ENCODE data around the gene GAL.

Gene GAL

DNA sequence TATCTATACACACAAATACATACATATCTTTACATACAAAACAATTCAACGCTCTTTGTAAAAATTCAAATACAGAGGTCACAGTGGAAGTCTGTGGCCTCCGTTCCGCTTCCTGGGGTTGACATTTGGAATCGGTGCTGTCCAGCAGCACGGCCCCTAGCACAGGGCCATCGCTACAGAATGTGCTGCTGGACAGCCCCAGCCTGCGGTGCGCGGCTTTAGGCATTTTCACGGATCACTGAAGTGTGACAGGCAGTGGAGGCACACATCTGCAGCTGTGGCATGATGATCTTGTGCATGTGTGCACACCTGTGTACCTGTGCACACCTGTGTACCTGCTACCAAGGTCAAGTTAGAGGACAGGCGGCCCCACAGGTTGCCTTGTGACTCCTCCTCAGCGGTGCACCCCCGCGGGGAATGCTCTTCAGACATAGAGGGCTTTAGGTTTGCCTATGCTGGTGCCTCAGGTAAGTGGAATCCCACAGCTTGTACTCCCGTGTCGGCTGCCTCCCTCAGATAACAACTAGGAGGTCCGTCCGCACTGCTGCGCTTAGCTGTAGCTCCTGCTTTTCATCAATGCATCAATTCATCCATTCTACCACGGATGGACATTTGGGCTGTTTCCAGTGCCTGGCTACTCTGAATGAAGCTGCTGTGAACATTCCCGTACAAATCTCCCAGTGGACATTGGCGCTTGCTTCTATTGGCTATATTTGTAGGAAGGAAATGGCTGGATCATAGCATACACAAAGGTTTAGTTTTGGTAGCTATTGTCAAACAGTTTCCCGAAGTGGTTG, 29.9 kb downstream of the GAL start:
- no peak for DNase-seq

DNA sequence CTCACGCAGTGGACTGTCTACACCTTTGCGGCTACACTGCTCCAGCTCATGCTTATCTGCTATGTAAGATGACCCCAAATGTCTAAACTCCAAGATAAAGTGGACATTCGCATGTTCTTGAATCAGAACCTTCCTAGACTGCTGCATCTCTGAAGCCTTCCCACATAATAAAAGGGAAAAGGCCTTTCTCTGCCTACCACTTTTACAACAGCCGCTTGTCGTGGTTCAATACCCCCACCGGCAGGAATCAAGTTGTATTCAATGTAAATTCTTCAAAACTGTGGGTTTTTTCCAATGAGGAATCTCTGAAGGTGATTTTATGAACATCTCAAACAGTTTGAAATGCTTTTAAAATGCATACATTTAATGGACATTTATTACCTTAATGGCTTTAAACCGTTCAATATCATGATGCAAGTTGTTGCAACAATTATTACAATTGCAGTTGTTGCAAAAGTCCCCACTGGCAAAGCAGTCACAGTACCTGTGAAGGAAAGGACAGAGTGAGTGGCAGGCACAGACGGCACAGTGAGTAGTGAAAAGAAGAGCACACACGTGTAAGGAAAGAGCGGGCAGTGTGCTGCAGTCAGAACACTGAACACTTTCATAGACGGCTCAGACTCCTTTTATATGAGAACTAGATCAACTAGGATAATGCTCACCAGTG, 31.2 kb downstream of the GAL start:
- no peak for DNase-seq

DNA sequence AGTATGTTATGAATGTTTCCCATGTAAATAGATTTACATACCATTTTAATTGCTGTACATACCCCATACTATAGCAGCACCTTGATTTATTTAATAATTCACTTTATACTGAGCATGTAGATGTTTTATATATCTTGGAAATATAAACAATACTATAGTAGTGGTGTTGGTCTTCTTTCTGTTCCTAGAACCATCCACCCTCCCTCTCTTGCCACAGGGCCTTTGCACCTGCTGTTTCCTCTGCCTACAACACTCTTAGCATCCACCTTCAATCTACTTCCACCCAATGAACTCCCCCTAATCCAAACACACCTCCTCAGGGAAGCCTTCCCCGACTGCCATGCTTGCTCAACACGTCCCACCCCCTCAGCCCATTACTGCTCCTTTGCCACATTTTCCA, 36.7 kb downstream of the GAL start:
- no peak for DNase-seq

DNA sequence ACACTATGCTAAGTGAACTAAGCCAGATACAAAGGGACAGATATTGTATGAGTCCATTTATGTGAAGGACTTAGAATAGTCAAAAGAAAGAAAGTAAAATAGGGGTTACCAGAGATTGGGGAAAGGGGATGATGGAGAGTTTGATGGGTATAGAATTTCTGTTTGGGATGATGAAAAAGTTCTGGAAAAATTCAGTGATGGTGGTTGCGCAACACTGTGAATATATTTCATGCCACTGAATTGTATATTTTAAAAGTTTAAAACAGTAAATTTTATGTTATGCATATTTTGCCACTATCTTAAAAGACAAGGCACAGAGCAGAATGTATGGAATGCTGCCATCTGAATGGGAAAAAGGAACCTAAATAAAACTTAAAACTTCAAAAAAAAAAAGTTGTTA, 37.8 kb downstream of the GAL start:
- DNase-seq = no peak

DNA sequence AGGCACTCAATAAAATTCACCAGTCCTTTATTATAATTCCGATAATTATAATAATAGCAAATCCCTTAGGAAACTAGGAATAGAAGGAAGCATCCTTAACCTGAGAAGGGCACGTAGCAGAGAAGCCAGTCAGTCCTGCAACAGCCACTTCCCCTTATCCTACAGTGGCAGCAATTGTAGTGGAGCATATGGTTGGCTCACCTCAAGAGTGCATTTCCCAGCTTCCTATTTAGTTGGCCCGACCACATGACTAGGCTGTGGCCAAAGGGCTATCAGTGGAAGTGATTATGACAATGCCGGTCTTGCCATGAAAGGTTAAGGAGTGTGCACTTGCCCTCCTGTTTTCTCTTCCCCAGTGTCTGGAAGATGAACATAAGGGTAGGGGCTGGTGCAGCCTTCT, 39.9 kb downstream of the GAL start:
- DNase-seq = no peak

DNA sequence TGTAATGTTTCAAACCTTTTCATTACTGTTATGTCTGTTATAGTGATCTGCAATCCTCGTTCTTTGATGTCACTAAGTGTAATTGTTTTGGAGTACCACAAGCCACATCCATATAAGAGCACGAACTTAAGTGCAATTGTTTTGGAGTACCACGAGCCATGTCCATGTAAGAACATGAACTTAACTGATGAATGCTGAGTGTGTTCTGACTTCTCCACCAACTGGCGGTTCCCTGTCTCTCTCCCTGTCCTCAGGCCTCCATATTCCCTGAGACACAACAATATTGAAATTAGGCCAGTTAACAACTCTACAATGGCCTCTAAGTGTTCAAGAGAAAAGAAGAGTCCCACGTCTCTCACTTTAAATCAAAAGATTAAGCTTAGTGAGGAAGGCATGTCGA, 43.4 kb downstream of the GAL start:
- DNase-seq = no peak

DNA sequence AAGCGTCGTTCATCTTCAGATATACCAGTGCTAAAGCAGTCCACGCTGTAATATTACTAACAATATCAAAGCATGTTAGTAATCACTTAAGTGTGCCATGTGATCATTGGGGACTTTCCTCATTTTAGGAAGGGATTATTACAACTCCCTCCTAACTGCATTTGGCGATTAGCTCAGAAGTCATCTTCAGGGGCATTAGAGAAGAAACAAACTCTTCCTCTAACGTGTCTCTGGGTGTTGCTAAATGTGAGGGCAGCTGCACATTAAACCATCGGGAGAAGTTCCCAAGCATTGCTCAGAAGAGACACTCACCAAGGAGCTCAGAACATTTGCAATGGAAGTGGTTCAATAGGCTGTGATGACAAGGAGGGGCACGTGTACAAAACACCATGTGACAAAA, 49.8 kb downstream of the GAL start:
- no peak for DNase-seq

DNA sequence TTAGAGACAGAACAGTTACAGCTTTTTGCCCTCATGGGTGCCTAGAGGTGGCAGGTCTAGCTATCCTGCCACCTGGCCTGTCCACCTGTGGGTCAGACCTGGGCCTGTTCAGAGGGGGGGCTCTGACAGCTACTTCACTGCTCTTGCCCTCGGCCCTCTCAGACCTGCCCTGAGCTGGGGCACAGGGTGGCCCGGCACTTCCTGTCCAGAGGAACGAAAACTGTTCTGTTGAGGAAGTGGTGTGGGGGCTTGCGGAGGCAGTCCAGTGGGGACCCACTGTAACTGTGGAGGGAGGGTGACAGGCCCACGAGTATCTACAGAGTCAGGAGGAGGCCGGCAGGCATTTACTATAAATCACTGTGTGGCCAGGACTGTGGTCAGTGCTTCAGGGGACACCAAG, 50.8 kb downstream of the GAL start:
- no peak for DNase-seq

DNA sequence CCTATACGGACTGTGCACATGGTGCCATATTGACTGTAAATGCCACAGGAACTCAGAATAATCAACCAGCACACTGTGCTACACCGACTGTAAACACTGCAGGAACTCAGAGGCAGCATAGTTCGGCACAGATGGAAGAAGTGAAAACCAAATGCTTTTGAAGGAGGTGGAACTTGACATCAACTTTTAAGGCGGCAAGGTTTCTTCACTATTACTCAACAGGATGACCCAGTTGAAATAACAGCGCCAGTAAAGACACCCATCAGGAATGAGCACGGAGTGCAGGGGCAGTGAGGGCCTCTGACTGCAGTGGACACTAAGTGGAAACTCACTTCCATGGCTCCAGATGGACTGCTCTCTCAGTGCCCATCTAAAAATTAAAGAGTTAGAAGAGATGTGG, 51.3 kb downstream of the GAL start:
- no peak for DNase-seq
